GM18868 (cell line): ENCODE measurements around the gene BATF.

Source experiments
- ATAC-seq: cut with Tn5 transposase; IDR thresholded peaks from one replicate; pipeline ENCODE4 v1.9.1; 2021; ENCODE audit warnings: mild to moderate bottlenecking, moderate library complexity; ENCODE audit not compliant: unreplicated experiment

BATF gene

DNA sequence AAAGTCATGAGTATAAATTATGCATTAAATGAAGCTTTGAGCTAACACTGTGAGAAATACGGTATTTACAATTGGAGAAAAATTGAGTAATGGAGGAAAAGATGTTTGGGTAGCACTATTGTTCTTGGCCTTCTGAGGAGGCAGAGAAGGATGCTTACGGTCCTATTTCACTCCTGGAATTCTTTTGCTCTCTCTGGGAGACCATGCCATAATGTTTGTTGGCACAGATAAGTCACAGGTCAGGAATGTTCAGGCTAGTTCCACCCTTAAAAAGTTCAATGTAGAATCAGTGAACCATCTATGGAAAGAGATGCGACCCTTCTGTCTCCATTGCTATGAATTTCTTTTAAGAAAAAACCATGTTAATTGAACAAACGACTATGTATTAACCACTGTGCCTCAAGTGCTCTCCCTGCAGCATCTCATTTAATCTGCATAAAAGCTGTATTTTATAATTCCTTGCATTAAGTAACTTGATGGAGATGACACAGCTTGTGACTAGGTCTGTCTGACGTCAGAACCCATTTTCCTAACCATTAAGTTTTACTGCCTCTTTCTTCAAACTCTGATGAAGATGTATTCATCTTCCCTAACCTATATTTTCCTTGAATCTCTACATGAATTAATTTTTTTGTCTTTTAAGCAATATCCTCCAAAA is 9.5 kb downstream of the BATF start:
- no peak for ATAC-seq

DNA sequence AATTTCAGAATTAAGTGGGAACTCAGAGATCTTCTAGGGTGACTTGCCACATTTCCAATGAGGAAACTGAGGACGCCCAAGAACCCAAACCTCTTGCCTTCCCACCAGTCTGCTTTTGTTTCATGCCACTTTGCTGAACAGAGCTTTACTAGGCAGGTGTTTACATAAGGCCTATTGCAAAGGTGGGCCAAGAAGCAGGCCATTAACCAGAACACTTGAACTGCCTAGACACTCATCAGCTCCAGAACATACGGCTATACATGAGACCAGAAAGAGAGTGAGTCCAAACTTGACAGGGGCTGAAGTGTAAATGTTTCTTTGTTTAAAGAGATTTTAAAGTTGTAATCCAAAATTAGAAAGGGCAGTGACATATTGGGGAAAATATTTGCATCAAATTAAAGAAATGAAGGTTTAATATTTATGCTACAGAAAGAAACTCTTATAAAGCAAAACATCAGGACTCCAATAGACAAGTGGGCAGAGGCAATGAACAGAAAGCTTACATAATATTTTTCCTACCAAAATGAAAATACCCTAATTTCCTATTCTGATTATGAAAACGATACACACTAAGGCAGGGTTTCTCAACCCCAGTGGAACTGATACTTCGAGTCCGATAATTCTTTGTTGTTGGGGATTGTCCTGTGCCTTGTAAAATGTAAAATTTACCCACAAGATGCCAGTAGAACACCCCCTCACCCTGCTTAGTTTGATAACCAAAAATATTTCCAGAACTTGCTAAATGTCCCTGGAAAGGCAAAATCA is 11.7 kb downstream of the BATF start:
- no peak for ATAC-seq

DNA sequence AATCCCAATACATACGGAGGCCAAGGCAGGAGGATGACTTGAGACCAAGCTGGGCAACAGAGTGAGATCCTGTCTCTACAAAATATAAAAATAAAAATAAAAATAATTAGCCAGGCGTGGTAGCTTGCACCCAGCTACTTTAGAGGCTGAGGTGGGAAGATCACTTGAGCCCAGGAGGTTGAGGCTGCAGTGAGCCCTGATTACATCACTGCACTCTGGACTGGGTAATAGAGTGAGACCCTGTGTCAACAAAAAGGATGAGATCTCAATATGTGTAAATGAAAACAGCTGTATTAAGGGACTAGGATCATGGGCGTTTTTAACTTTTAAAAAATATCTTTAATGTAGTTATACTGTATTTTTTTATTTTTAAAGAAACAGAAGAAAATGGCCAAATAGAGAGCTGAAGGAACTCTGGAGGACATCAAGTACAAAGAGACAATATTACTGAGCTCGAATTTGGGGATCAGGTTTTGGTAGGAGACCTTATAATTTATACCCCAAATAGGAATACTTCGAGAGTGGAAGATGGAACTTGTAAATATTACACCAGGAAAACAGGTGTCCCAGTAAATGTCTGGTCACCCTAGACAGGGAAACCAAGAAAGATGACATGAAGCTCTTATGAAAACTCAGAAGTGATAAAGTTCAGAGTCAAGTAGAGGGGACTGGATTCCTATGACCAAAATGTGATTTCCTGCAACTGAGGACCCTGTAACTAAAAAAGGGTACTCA is 13.1 kb downstream of the BATF start:
- no peak for ATAC-seq

DNA sequence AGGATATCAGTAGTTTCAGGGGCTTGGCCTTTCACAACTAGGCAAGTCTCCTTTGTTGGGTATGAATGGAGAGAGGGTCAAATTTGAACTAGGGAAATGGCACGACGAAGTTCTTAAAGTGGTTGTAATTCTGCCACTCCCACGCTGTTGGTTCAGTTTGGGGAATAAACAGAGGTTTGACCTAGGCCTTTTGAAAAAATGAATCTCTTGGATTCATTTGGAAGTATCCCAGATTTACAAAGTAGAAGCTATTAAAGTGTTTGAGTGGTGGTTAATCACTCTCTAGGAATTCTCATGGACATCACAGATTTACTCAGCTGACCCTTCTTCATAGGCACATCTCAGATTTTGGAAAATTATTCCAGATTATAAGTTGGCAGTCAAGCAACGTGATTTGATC is 14.8 kb downstream of the BATF start:
- no peak for ATAC-seq

DNA sequence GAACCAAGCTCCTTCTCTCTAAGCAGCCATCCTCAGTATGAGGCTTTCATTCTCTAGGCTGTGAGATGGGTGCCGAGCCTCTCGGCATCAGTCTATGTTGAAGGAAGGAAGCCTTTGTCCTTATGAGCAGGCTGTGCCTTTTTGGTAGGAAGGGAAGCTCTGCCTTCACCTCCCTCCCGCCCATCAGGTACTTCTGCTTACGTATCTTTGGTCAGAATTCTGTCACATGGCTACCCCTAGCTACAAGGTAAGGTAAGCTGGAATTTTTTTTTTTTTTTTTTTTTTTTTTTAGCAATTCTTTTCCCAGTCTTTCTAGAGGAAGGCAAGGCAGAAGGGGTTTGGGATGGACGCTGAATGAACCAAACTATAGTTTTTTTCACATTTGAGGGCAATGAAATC is 16.9 kb downstream of the BATF start:
- no peak for ATAC-seq

DNA sequence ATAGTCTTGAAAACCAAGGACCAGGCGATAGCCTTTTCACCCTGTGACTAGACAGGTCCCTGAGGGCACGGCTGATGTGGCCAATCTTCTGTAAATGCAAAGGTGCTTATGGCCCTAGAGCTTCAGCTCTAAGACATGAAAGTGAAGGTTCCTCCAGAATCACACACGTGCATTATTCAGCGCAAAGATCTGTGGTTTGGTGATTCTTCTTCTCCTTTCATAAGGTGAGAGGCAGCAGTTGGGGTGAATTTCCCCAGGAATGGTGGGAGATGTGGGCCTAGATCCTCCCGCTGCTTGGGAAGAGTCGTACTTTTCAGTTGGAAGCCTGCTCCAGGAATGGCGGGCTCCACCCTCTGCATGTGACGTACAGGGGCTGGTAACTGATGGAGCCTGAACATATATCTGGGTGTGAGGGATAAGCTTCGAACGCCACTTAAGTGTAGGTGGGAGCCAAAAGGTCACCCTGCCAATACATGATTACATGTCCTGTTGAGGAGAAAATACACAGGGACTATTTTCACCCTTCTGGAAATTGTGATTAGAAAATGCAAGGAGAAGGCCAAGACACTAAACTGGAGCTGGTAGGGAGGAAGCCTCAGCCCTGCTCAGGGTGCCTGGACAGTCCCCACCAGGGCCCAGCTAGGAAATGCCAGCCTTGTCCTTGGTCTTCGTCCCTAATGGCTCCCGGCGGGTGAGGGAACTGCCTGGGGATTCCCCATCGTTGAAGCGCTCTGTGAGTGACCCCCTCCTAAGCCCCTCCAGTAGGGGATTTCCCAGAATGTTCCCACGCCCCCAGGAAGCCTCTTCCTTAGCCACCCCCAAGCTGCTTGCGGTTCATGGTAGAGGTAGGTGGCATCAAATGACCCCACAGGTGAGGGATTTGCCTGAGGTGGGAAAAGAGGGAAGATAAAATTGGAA is 17.6 kb downstream of the BATF start:
- ATAC-seq: peak; percentile 53

DNA sequence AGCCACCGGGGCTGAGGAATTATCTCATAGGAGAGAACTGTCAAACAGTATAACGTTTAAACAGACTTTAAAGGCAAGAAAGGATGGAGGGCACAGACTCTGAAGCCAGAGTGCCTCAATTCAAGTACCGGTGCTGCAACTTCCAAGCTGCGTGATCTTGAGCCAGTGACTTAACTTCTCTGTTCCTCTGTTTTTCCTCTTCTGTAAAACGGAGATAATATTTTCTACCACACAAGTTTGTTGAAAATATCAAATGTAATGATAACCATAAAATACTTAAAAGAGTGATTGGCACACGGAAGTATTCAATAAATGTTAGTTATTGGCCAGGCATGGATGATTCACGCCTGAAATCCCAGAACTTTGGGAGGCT is 18.2 kb downstream of the BATF start:
- no peak for ATAC-seq

DNA sequence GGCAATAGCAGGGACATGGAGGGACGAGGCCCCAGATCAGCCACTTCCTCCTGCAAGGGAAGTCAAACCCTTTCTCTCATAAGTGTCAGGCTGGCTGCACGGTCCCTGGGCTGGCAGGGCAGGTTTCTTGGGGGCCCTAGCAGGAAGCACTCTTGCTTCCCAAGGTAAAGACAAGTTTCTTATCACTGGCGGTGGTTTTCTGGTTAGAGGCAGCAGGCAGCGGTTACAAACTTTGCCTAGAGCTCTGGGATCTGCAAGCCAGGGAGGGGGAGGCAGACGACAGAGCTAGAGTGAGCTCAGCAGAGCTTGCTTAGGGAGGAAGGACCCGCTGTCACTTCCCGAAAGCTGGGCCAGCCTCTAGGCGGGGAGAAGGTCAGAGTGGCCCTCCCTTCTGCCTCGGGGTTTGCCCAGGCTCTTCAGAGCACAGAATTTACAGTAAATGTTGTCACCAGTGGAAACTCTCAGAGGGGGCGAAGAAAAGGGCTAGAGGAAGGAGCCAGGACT is 20.4 kb downstream of the BATF start:
- peak; percentile 46 for ATAC-seq

DNA sequence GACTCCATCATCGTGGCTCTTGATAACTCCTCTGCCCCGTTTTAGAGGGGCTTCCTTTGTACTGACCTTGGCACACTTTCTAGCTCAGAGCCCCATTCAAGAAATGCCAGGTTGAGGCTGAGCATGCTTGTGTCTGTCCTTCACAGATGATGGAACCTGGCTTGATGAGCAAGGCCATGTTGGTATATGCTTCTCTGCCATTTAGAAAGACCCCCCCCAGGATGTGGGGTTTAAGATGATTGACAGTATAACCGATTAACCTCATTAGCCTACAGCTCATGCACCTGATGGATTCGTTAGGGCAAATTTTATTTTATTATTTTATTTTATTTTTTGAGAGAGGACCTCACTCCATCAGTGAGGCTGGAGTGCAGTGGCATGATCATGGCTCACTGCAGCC is 21.0 kb downstream of the BATF start:
- peak; percentile 2 for ATAC-seq

DNA sequence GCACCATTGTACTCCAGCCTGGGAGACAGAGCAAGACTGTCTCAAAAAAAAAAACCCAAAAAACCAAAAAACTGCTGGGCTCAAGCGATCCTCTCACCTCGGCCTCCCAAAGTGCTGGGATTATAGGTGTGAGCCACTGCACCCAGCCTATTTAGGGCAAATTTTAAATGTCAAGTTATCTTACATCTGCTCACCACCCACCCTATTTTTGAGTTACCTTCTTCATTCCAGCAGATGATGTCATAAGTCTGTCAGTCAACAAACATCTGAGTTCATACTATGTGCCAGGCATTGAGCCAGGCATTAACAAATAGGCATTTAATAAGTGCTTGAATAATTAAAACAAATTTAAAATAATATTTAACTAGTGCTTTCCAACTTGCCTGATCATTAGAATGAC is 21.5 kb downstream of the BATF start:
- no peak for ATAC-seq

DNA sequence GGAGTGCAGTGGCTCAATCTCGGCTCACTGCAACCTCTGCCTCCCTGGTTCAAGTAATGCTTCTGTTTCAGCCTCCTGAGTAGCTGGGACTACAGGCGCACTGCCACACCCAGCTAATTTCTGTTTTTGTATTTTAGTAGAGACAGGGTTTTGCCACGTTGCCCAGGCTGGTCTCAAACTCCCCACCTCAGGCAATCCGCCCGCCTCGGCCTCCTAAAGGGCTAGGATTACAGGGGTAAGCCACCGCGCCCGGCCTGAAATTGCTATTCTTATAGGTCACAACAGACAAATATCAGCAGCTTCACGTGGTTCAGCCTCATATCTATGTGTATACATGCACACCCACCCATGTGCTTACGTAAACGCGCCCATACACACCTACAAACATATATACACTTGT is 23.6 kb downstream of the BATF start:
- ATAC-seq: no peak

DNA sequence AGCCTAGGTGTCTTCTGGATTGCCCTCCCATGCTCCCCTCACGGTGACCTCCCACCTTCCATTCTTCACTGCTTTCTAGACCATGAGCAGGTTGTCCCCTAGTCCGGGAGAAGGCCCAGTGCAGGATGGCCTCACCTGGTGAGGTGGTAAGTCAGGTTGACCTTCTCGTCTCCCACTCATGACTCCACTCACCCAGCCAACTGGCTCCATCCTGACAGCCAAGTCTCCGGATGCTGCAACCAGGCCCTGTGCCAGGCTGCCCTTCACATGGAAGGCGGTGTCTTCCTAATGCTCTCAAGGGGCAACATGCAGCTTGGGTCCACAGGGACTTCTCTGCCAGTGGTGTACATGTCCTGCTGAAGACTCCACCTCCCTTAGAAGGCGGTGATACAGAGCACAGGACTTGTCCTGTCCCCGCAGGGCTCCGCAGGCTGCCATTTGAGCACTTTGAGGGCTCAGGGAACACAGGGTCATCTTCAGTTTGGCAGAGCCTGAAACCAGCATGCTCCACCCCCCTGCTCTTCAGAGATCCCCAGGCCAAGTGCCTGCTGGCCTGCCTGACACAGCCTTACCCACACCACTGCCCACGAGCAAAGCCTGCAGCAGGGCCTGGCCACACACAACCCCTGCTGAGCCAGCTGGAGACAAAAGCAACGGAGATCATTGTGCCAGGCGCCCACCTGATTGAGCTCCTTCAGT is 25.4 kb downstream of the BATF start:
- ATAC-seq: no peak

DNA sequence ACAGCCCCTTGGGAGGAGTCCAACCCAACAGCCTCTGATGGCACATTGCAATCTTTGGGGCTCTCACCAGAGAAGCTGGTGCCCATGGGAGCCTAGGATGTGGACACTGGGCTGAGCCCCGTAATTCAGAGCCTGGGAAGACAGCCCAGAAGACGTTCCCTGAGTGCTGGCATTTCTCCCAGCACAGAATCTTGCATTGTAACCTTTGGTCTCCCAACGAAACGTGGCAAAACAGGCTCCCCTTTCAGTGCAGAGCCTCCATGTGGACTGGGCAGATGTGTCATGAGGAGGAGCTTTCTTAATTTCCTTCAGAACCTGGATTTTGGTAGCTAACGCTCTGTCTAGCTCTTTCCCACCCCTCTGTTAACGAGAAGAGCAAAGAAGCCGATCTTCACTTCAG is 26.3 kb downstream of the BATF start:
- ATAC-seq: no peak

DNA sequence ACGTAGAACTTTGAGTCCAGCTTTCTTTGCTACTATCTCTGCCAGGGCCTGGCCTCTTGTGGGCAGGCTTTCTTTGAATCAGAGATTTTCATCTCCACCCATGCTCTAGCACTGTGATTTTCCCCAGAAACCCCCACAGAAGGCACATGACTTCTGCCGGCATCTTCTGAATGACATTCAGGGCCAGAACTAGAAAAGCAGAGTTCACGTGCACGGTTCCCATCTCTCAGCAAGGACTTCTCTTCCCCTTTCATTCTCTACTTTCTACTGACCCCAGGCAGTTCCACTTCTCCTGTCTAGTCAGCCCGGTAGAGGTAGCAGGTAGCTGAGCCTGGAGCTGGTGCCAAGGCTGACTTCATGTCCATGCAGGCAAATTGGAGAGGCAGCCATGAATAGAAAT is 26.9 kb downstream of the BATF start:
- ATAC-seq: peak; percentile 81

DNA sequence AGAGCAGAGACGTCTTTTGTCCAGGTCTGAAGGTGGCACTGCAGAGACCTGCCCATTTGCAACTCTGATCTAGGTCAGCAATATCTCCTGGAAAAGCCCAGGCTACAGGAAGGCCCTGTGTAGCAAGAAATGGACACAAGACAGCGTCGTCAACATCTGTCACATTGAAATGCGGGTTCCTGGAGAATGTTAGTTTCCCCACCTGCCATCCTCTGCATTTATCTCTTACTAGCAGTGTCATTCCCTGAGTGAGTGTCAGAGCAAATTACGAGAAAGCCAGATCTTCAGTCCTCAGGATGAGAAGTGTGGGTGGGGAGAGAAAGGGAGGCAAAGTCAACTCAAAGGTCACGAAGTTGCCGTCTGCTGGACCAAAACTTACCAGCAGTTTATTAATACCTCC is 28.8 kb downstream of the BATF start:
- ATAC-seq: no peak

DNA sequence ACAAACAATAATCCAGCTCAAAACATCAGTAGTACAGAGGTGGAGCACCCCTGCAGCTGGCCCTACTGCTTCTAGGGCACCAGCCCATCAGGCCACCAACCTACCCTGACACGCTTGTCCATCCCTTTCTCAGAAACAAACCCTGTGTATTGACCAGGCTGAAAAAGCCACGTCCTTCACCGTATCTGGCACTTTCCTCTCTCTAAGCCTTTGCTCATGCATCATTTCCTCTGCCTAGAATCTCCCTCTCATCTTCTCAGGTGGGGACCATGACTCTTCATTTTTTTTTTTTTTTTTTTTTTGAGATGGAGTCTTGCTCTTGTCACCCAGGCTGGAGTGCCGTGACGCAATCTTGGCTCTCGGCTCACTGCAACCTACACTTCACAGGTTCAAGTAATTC is 30.9 kb downstream of the BATF start:
- no peak for ATAC-seq

DNA sequence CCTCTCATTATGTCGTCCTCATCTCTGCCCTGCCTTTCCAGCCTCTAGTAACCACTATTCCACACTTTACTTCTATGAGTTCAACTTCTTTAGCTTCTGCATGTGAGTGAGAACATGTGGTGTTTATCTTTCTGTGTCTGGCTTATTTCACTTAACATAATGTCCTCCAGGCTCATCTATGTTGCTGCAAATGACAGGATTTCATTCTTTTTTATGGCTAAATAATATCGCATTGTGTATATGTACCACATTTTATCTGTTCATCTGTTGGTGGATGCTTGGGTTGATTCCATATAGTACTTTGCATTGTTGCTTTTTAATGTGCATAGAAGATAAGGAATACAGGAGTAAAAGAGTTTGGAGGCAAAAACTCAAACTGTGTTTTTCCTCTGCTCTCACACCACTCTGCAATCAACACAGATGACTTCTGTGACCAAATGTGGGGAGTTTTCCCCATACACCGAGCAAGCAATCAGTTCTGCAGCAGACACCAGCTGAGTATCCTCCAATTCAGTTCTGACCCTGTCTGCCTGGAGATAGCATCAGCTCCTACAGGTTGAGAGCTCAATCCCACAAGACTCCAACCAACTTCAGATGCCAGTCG is 31.6 kb downstream of the BATF start:
- no peak for ATAC-seq

DNA sequence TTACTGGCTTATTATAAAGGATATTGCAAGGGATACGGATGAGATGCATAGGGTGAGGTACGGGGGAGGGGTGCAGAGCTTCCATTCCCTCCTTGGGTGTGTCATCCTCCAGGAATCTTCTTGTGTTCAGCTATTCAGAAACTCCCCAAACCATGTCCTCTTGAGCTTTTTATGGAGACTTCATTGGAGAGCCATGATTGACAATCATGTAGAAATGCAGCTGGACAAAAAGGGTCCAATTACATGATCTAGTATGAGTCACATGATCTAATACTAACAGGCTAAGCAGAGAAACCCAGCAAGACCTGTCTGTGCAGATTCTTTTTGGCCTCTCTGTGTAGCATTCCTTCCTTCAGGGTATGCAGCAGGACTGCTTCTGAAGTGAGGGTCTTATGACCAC is 32.2 kb downstream of the BATF start:
- no peak for ATAC-seq

DNA sequence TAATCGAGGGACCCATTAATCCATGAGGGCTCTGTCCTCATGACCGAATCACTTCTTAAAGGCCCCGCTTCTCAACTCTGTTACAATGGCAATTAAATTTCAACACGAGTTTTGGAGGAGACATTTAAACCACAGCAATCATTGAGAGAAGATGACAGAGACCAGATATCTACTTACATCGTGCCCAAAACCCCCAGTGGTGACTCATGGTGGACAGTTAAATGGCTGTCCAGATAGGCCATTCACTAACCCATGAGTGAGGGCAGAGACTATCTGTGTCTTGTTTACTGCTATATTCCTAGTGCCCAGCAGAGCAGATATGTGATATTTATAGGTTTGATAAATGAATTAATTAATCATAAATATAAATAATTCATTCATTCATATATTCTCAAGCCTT is 36.2 kb downstream of the BATF start:
- ATAC-seq: no peak

DNA sequence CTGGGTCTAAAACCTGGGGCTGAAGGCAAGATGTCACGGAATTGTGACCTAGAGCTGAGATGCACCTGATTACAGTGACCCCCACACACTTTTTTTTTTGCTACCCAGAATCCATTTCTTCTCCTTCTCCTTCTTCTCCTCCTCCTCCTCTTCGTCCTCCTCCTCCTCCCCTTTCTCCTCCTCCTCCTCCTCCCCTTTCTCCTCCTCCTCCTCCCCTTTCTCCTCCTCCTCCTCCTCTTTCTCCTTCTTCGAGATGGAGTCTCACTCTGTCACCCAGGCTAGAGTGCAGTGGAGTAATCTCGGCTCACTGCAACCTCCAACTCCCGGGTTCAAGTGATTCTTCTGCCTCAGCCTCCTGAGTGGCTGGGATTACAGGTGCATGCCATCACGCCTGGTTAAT is 36.8 kb downstream of the BATF start:
- ATAC-seq: no peak
